PC-9 (cell line): ENCODE measurements around the gene TUBG1.

ENCODE experiments used
- CTCF ChIP-seq: fragments of 200-600 bp; sonication (generic); conservative IDR thresholded peaks from 2 replicates; pipeline ENCODE4 v1.6.1; 2017; ENCODE audit warnings: mixed run types, antibody characterized with exemption, mild to moderate bottlenecking, moderate library complexity
- EZH2 ChIP-seq: fragments of 200-600 bp; sonication (generic); IDR thresholded peaks from 2 replicates; pipeline ENCODE4 v1.8.0; 2017; ENCODE audit warnings: antibody characterized with exemption, low read depth

GRCh38 chr17:42617956-42618431 is 8.5 kb downstream of the TUBG1 start:
- TF ChIP-seq CTCF (no peak), EZH2 (no peak)
